Osteoblast (primary cell): ENCODE results near the gene HIRA. TPM values are rescaled to one million over a fixed set of nuclear protein-coding genes. Genes with fewer than 3 reads are reported as not detected.

Experiments used
- DNase-seq: peaks from one replicate; pipeline ENCODE4 v3.0.0; 2011; ENCODE audit warnings: low spot score, mixed read lengths; ENCODE audit not compliant: insufficient read length; ENCODE audit errors: missing footprints
- H2AFZ ChIP-seq: 2 replicates; pipeline ENCODE4 v1.6.0; 2011; ENCODE audit warnings: mild to moderate bottlenecking, low read length
- H3K27ac ChIP-seq: 2 replicates; pipeline ENCODE4 v1.5.1; 2011; ENCODE audit warnings: mild to moderate bottlenecking, low read depth, low read length, moderate library complexity
- H3K27me3 ChIP-seq: 2 replicates; pipeline ENCODE4 v1.6.0; 2012; ENCODE audit warnings: mild to moderate bottlenecking, control low read depth, inconsistent platforms, low read length, moderate library complexity; ENCODE audit not compliant: insufficient read depth
- H3K36me3 ChIP-seq: 2 replicates; pipeline ENCODE4 v1.5.1; 2011; ENCODE audit warnings: mild to moderate bottlenecking, low read length, control low read depth, moderate library complexity; ENCODE audit not compliant: insufficient read depth
- H3K4me1 ChIP-seq: 2 replicates; pipeline ENCODE4 v1.5.1; 2011; ENCODE audit warnings: mild to moderate bottlenecking, low read length, control low read depth, moderate library complexity; ENCODE audit not compliant: insufficient read depth
- H3K4me2 ChIP-seq: 2 replicates; pipeline ENCODE4 v1.6.0; 2011; ENCODE audit warnings: mild to moderate bottlenecking, low read length; ENCODE audit not compliant: insufficient read depth
- H3K4me3 ChIP-seq: fragments of 200-600 bp; sonication (generic); 3 replicates; pipeline ENCODE4 v1.5.1; 2012; ENCODE audit warnings: mild to moderate bottlenecking, low read length, inconsistent platforms; ENCODE audit not compliant: insufficient read depth
- H3K79me2 ChIP-seq: 2 replicates; pipeline ENCODE4 v1.6.0; 2012; ENCODE audit warnings: mild to moderate bottlenecking, low read length, control low read depth, inconsistent platforms; ENCODE audit not compliant: insufficient read depth
- H3K9me3 ChIP-seq: 2 replicates; pipeline ENCODE4 v1.5.1; 2011; ENCODE audit warnings: low read depth, low read length, control low read depth
- H4K20me1 ChIP-seq: 2 replicates; pipeline ENCODE4 v1.6.0; 2012; ENCODE audit warnings: mild to moderate bottlenecking, low read length, control low read depth; ENCODE audit not compliant: insufficient read depth
- CTCF ChIP-seq: IDR thresholded peaks from 2 replicates; pipeline ENCODE4 v1.5.1; 2011; ENCODE audit warnings: mild to moderate bottlenecking, low read depth, low read length, moderate library complexity; ENCODE audit errors: extremely low read depth
- total RNA-seq: library from RNA; depleted of rRNA; stranded (reverse); fragments of >200 nt; gene quantifications from 2 replicates; pipeline ENCODE4 v1.2.3, GENCODE V29; 2012

HIRA gene
- total RNA-seq, 1 donor = 22.1 TPM

DNA sequence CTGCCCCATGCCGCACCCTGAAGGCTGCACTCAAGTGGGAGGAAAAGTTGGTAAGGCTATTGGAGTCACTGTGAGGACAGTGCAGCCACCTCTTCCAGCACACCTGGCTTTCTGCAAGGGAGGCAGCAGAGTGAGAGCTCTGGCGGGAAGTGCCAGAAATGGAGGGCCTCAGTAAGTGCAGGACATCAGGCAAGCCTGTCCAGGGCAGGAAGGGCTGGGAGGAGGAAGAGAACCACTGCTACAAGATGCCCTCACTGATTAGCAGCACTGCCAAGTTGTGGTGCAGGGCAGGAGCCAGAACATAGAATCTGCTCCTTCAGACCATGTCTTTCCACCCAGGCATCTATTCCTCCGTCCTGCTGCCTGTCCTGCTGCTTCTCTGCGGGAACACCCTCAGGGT is 78.8 kb downstream of the HIRA start:
- H3K36me3 ChIP-seq = peaks cover 80% of the 10 kb centered on the region
- no peak for TF ChIP-seq CTCF
- no peak overlapping the region for H2AFZ ChIP-seq
- H3K9me3 ChIP-seq = no peaks in the 10 kb centered on the region
- no peak overlapping the region for H3K27ac ChIP-seq
- no peak overlapping the region for H3K4me3 ChIP-seq
- no peaks in the 10 kb centered on the region for H3K27me3 ChIP-seq
- no peaks in the 10 kb centered on the region for H4K20me1 ChIP-seq
- no peak for DNase-seq
- H3K4me1 ChIP-seq = no peaks in the 10 kb centered on the region
- no peak overlapping the region for H3K4me2 ChIP-seq
- H3K79me2 ChIP-seq = no peaks in the 10 kb centered on the region

DNA sequence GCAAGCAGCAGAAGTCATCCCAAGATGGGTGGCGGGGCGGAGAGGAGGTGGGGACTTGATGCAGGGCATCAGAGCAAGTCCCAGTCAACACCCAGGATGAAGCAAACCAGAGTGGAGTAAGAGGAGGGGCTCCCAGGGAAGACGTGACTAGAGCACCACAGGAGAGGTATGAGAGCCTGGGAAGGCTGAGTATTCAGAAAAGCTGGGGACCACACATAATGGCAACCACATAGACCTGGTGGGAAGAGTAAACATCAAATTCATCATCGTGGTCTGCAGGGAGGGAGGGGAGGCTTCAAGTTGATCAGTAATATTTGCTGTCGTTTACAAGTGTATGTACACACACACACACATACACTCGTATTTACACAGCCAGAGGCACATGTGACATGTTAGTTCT is 79.3 kb downstream of the HIRA start:
- H3K4me2 ChIP-seq = no peak overlapping the region
- H3K4me1 ChIP-seq = no peaks in the 10 kb centered on the region
- H3K9me3 ChIP-seq = no peaks in the 10 kb centered on the region
- H3K4me3 ChIP-seq = no peak overlapping the region
- H3K27me3 ChIP-seq = no peaks in the 10 kb centered on the region
- no peaks in the 10 kb centered on the region for H3K79me2 ChIP-seq
- DNase-seq = no peak
- H2AFZ ChIP-seq = no peak overlapping the region
- no peak overlapping the region for H3K27ac ChIP-seq
- peaks cover 75% of the 10 kb centered on the region for H3K36me3 ChIP-seq
- TF ChIP-seq CTCF = no peak
- no peaks in the 10 kb centered on the region for H4K20me1 ChIP-seq

GRCh38 chr22:19351604-19352003 is 79.9 kb downstream of the HIRA start:
- no peaks in the 10 kb centered on the region for H3K79me2 ChIP-seq
- TF ChIP-seq CTCF = no peak
- no peak for DNase-seq
- peaks cover 75% of the 10 kb centered on the region for H3K36me3 ChIP-seq
- no peak overlapping the region for H3K4me3 ChIP-seq
- no peaks in the 10 kb centered on the region for H4K20me1 ChIP-seq
- H3K4me2 ChIP-seq = no peak overlapping the region
- no peaks in the 10 kb centered on the region for H3K9me3 ChIP-seq
- H2AFZ ChIP-seq = no peak overlapping the region
- H3K4me1 ChIP-seq = no peaks in the 10 kb centered on the region
- H3K27ac ChIP-seq = no peak overlapping the region
- no peaks in the 10 kb centered on the region for H3K27me3 ChIP-seq

DNA sequence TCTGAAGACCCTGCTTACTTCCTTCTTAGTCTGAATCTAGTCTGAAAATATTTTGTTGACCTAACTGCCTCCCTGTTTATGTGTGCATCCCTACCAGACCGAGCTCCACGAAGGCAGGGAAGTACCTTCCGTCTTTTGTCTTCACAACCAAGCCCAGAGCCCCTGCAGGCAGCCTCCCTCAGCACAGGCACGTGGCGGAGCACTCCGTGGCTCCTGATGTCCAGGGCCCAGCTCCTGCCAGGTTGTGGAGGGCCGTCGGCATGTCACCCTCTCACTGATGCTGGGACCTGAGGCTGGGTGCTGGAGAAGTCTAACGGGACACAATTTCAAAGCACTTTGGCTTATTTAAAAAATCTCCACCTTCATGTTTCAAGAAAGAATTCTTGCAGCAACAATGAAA is 80.6 kb downstream of the HIRA start:
- DNase-seq = no peak
- Histone ChIP-seq H3K36me3 (peaks cover 73% of the 10 kb centered on the region), H3K4me2 (no peak overlapping the region), H3K27ac (no peak overlapping the region), H3K4me1 (no peaks in the 10 kb centered on the region), H2AFZ (no peak overlapping the region), H3K79me2 (no peaks in the 10 kb centered on the region), H3K27me3 (no peaks in the 10 kb centered on the region), H4K20me1 (no peaks in the 10 kb centered on the region), H3K9me3 (no peaks in the 10 kb centered on the region), H3K4me3 (no peak overlapping the region)
- no peak for TF ChIP-seq CTCF
